GM20000 (cell line): ENCODE measurements around the gene CDON.

ENCODE experiments used
- DNase-seq: peaks from one replicate; pipeline ENCODE4 v3.0.0; 2012; ENCODE audit warnings: low spot score
- CTCF ChIP-seq: IDR thresholded peaks from 2 replicates; pipeline ENCODE4 v1.5.1; 2012; ENCODE audit warnings: mild to moderate bottlenecking, control low read depth; ENCODE audit errors: extremely low read depth, missing control alignments

Gene CDON

GRCh38 chr11:125967515-125967914 lies 95.2 kb downstream of the CDON start:
- no peak for TF ChIP-seq CTCF
- DNase-seq: no peak

GRCh38 chr11:125960771-125961170 lies 101.9 kb downstream of the CDON start:
- no peak for TF ChIP-seq CTCF
- no peak for DNase-seq

GRCh38 chr11:125959931-125960330 lies 102.7 kb downstream of the CDON start:
- no peak for DNase-seq
- no peak for TF ChIP-seq CTCF

GRCh38 chr11:125959511-125959910 lies 103.2 kb downstream of the CDON start:
- no peak for DNase-seq
- TF ChIP-seq CTCF: no peak

- TF ChIP-seq CTCF: no peak
- no peak for DNase-seq
Observed at GRCh38 chr11:125958872-125959400, 103.7 kb downstream of the CDON start.

GRCh38 chr11:125957618-125958332 lies 104.9 kb downstream of the CDON start:
- no peak for DNase-seq
- TF ChIP-seq CTCF: no peak

GRCh38 chr11:125956391-125957134 lies 106.1 kb downstream of the CDON start:
- TF ChIP-seq CTCF: no peak
- DNase-seq: no peak
